ENCODE results near the gene CEP89. TPM values are rescaled to one million over a fixed set of nuclear protein-coding genes. Genes with fewer than 3 reads are reported as not detected.
"Not testable (repeated sequence)": the region's sequence is repeated elsewhere in the genome, so short reads cannot be mapped to it uniquely, and the experiment has no call there.

The CEP89 gene
- total and polyA plus RNA-seq, 2 of the 4 experiments (the other 2 are of a cell fraction) = 7.2 to 17.4 TPM

DNA sequence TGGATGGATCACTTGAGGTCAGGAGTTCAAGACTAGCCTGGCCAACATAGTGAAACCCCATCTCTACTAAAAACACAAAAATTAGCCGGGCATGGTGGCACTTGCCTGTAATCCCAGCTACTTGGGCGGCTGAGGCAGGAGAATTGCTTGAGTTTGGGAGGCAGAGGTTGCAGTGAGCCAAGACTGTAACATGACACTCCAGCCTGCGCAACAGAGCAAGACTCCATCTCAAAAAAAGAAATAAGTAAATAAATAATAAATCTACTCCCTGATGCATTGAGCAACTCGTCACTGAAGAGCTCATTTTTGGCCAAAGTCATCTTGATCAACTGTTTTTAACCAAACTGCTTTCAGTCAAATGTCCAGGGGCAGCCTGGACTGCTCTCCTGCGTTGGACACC, 30.5 kb downstream of the CEP89 start:
- CTCF ChIA-PET = interaction anchor here (1.1 kb wide), 1 partner anchor 34 kb away, joined by 3 read pairs; no protein-coding TSS in a partner anchor
- H4K5ac ChIP-seq (ENCODE audit: low read depth, low read length); H4K8ac ChIP-seq (ENCODE audit: low read depth in 2 of 2, low read length in 2 of 2); H3K23ac ChIP-seq (ENCODE audit: low read depth, low read length); H4K20me1 ChIP-seq (ENCODE audit: insufficient read depth, low read length); H4K91ac ChIP-seq (ENCODE audit: insufficient read depth, low read depth, low read length); H3K14ac ChIP-seq (replicated peaks; ENCODE audit: low read depth, low read length); H3K9me1 ChIP-seq (ENCODE audit: insufficient read depth, low read length); H2BK20ac ChIP-seq (ENCODE audit: low read depth, low read length); H2AK5ac ChIP-seq (ENCODE audit: low read depth, low read length); H2BK120ac ChIP-seq (ENCODE audit: low read depth, low read length); H3K56ac ChIP-seq (ENCODE audit: extremely low read depth, insufficient read depth, low read length); in situ Hi-C loops (cut with MboI; ENCODE audit: low sequenced_read_pairs); H3K27me3 ChIP-seq (ENCODE audit: control insufficient read depth, insufficient read depth, low read length); H3K27ac ChIP-seq (ENCODE audit: insufficient read depth, low read length); dilution Hi-C loops (cut with HindIII; ENCODE audit: low sequenced_read_pairs, unreplicated experiment); H3K9ac ChIP-seq (ENCODE audit: low read depth, low read length); H2AFZ ChIP-seq (replicated peaks; ENCODE audit: low read length, poor library complexity); BruUV-seq (replicated peaks); H3K79me1 ChIP-seq (ENCODE audit: low read depth in 1 of 2, low read length in 2 of 2); H3K4ac ChIP-seq (ENCODE audit: low read depth, low read length); H3K4me1 ChIP-seq (ENCODE audit: control insufficient read depth, insufficient read depth, low read length); H2BK5ac ChIP-seq (ENCODE audit: low read depth, low read length, poor library complexity, severe bottlenecking); H3K4me3 ChIP-seq (ENCODE audit: insufficient read depth, low read depth, low read length); H2BK15ac ChIP-seq (ENCODE audit: low read depth, low read length); POLR2A ChIA-PET (ENCODE audit: unreplicated experiment); H3K9me3 ChIP-seq (ENCODE audit: control insufficient read depth, insufficient read depth, low read length); H2AK9ac ChIP-seq (replicated peaks; ENCODE audit: low read depth, low read length, poor library complexity); H3K4me2 ChIP-seq (ENCODE audit: low read depth, low read length); H3K18ac ChIP-seq (ENCODE audit: low read depth, low read length); intact Hi-C loops (cut with micrococcal nuclease): not testable (repeated sequence)
- WGBS, 2 experiments (ENCODE audit: extremely low coverage in 2 of 2, insufficient read length in 1 of 2) = 60% methylated on average over 1 of the region's 5 CpGs; no CpG with 5 or more reads in 1 of the 2 experiments
- ATAC-seq (ENCODE audit: low read depth) (peak; percentile 53), DNase-seq (peak; percentile 53)
- TF ChIP-seq CEBPB (IDR thresholded peaks at IDR 0.05; ENCODE audit: low read depth, low read length) = peak; percentile 11; the same call in 1 of the 2 replicates
- peaks cover 28% of the 10 kb centered on the region for H3K36me3 ChIP-seq (ENCODE audit: control insufficient read depth, insufficient read depth, low read length)

Data from IMR-90 (cell line).